Activated CD8-positive, alpha-beta memory T cell treated with anti-CD3 and anti-CD28 coated beads, Interleukin-2, amount 50 U/mL, for 48 hours (primary cell): Measurements from ENCODE around the gene GRIP1.

Experiments used
- DNase-seq: peaks from one replicate; pipeline ENCODE4 v3.0.0-alpha.2; 2020

Gene GRIP1, protein sequence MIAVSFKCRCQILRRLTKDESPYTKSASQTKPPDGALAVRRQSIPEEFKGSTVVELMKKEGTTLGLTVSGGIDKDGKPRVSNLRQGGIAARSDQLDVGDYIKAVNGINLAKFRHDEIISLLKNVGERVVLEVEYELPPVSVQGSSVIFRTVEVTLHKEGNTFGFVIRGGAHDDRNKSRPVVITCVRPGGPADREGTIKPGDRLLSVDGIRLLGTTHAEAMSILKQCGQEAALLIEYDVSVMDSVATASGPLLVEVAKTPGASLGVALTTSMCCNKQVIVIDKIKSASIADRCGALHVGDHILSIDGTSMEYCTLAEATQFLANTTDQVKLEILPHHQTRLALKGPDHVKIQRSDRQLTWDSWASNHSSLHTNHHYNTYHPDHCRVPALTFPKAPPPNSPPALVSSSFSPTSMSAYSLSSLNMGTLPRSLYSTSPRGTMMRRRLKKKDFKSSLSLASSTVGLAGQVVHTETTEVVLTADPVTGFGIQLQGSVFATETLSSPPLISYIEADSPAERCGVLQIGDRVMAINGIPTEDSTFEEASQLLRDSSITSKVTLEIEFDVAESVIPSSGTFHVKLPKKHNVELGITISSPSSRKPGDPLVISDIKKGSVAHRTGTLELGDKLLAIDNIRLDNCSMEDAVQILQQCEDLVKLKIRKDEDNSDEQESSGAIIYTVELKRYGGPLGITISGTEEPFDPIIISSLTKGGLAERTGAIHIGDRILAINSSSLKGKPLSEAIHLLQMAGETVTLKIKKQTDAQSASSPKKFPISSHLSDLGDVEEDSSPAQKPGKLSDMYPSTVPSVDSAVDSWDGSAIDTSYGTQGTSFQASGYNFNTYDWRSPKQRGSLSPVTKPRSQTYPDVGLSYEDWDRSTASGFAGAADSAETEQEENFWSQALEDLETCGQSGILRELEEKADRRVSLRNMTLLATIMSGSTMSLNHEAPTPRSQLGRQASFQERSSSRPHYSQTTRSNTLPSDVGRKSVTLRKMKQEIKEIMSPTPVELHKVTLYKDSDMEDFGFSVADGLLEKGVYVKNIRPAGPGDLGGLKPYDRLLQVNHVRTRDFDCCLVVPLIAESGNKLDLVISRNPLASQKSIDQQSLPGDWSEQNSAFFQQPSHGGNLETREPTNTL

DNA sequence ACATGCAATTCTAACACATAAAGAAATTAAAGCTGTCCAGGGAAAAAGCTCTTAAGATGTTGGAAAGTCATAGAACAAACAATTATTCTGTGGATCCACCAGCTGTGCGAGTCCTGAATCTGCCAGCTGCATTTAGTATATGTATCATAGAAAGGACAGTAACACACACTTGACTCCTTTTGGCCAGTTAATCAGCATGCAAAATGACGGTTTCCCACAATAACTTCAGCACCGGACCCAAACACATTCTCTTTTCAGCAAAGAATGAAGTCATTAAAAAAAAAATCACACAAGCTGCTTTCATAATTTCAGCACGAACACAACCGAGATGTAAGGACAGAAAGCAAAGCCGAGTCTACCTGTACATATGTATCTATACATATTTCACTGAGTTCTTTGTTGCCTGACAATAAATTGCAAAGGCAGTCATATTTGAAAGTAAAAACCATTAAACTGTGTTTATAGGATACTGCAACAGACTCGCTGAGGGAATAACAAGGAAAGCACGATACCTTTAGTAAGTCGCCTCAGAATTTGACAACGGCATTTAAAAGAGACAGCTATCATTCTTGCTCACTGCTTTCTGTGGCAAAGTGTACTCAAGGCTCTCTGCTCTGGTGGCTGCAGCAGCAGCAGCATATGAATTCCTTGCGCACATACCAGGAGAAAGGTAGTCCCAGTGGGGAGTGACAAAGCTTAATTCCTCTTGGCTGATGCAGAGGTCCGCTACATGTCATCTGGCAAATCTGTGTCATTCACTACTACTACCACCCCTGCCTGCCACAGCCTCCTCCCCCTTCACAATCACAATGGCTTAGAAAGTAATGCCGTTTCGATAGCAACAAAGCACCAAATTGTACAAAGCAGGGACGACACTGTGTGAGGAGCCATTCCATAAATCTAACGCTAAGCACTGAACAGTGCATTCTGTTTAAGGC lies at the start of gene GRIP1:
Gene GRIP1 (minus strand): TSS at position 739 of the 938 bp plus-strand sequence. CDS start 172 bp downstream, at position 567.
- DNase-seq, result no peak

DNA sequence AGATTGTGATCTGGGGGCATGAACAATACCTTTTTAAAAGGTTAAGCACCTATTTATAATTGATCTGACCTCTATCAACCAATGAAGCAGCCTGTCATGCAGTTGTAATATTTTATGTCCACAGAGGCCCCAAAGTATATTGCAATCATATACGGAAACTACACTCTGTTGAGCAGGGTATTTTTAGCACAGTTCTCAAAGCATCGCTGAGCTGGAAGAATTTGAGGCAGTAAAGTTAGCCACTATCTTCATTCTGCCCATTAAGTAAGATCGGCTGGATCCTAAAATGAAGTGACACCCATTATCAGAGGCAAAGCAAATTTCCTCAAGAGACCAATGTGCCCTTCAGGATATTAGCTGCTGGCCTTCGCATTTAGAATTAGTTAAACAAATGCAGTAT lies 47.7 kb upstream of the GRIP1 start:
- no peak for DNase-seq

DNA sequence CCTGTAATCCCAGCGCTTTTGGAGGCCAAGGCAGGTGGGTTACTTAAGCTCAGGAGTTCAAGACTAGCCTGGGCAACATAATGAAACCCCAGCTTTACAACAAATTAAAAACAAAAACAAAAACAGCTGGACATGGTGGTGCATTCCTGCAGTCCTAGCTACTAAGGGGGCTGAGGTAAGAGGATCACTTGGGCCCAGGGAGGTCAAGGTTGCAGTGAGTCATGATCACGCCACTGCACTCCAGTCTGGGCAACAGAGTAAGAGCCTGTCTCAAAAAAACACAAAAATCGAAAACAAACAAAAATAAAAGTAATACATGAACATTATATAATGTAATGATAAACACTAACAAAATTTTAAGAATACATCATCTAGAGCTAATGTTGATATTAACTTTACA lies 46.2 kb upstream of the GRIP1 start:
- DNase-seq, result no peak

- DNase-seq, result no peak
Measured at GRCh38 chr12:66724616-66725015, 45.7 kb upstream of the GRIP1 start.

DNA sequence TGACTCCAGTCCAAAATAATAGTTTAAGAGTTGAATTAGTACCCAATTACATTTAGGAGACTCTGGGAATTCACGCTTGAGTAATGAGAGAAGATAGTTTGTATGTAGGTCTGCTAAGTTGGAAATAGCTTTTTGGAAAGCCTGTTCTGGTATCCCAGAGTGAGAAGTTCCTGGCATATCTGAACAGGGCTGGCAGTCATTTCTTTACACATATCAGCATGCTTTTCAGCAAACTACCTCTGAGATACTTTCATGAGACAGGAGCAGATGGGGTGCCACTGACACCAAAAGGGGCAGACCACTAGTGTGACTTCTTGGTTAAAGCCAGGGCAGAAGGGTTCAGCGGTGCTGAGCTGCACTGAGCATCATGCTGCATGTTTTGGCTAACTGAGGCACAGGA lies 45.1 kb upstream of the GRIP1 start:
- DNase-seq, result no peak

- DNase-seq, result no peak
Measured at GRCh38 chr12:66719862-66720261, 41.0 kb upstream of the GRIP1 start.

- no peak for DNase-seq
Measured at GRCh38 chr12:66717036-66717673, 38.3 kb upstream of the GRIP1 start.

- no peak for DNase-seq
Measured at GRCh38 chr12:66716522-66716921, 37.6 kb upstream of the GRIP1 start.

GRCh38 chr12:66714709-66715108 lies 35.8 kb upstream of the GRIP1 start:
- DNase-seq, result no peak

DNA sequence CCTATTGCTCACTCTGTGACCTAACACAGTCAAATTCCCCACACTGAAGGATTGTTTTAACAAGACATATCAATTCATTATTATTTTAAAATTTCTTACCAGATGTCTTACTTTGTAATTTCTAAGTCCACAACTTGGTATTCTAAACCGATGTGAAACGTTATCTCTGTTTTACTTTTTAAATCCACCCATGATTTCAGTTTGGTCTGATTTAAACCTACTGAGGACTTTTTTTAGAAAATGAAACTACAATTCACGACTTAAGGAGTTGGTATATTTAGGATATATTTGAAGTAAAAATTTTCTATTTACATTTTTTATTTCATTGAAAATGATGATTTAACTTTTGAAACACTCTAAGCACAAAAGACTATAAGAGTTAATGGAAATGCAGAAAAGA lies 35.1 kb upstream of the GRIP1 start:
- DNase-seq, result no peak

DNA sequence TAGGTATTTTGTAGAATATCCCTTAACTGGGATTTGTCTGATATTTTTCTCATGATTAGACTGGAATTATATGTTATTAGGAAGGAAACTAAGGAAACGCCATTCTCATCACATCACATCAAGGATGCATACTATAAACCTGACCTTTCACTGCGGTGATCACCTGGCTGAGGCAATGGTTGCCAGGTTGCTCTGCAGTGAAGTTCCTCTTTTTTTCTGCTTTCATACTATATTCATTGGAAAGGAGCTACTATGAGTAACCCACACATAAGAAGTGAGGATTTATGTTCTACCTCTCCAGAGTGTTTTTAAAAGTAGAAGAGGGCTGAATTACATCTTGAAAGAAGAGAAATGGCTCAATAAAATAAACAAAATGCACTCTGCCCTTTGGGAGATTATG lies 31.0 kb upstream of the GRIP1 start:
- no peak for DNase-seq

- DNase-seq, result no peak
Measured at GRCh38 chr12:66709457-66709773, 30.5 kb upstream of the GRIP1 start.

DNA sequence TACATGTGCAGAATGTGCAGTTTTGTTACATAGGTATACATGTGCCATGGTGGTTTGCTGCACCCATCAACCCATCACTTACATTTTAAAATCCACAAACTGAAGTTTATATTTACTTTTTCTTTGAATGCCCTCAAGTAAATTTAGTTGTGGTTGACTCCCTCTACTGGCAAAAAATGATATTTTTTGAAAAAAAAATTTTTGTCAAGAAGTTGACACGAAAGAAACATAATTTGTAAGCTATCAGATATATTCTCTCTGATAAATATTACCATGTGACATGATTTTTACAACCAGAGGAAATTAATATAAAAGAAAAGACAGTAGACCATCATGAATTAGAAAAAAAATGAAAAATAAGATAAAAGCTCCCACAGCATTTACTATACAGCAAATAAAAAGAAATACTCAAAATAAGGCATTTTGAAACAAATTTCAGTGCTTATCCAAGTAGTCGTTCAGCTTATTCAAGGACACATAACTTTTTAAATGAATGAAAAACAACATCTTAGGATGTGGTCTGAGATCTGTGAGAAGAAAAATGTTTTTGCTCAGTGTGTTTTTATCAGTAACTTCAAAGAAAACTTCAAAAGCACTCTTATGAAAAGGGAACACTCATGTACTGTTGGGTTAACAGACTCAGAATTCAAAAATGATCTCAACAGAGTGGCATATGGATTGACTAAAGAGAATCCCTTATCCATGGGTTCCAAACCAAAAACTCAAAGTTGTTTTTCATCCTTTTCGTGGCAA lies 30.0 kb upstream of the GRIP1 start:
- DNase-seq, result no peak

DNA sequence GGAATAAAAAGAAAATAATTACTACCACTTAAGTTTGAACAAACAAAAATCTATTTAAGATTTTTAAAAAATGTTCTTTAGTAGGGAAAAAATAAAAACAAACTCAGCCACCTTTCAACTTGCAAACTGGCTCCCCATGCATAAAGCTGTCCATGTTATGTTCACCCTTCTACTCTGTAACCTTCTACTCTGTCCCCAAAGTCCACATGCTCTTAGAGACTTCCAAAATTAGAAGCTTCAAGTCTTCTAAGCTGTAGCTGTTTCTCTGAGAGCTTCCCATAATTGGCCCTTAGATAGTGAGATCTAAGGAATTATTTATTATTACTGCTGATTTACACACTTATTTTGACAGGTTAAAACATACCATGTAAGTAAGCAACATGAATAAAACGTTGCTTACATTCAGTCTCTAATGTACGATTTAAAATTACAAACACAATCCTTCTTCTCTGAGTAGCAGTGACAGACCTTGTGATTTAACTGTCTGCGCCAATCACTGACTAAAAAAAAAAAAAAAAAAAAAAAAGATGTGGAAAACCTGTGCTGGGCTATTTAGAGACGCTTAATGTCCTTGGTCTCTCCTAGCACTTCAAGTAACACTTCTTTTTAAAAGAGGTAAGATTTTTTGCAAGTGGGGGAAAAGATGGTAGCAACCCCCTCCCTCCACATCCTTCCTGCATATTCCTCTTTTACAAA lies 28.3 kb upstream of the GRIP1 start:
- DNase-seq, result no peak

GRCh38 chr12:66699738-66700482 lies 21.0 kb upstream of the GRIP1 start:
- DNase-seq, result no peak

DNA sequence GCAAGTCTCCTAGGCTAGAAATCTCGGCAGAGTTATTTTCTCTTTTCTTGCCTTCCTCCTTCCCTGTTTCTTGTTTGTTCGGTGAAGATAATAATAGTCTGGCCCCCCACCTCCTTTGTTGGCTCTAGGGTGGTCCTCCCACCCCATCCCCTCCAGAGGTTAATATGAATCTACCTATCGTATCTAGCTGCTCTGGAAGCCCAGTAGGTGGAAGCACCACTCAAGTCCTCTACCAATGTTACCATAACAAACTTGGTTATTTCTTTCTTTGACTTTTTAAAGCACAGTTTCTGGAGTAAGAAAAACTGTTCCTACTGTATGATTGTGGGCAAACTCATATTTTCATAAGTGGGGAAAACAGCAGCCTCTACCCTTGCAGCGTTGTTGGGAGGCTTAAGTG lies 19.7 kb upstream of the GRIP1 start:
- DNase-seq, result no peak

GRCh38 chr12:66697404-66697803 lies 18.5 kb upstream of the GRIP1 start:
- no peak for DNase-seq

DNA sequence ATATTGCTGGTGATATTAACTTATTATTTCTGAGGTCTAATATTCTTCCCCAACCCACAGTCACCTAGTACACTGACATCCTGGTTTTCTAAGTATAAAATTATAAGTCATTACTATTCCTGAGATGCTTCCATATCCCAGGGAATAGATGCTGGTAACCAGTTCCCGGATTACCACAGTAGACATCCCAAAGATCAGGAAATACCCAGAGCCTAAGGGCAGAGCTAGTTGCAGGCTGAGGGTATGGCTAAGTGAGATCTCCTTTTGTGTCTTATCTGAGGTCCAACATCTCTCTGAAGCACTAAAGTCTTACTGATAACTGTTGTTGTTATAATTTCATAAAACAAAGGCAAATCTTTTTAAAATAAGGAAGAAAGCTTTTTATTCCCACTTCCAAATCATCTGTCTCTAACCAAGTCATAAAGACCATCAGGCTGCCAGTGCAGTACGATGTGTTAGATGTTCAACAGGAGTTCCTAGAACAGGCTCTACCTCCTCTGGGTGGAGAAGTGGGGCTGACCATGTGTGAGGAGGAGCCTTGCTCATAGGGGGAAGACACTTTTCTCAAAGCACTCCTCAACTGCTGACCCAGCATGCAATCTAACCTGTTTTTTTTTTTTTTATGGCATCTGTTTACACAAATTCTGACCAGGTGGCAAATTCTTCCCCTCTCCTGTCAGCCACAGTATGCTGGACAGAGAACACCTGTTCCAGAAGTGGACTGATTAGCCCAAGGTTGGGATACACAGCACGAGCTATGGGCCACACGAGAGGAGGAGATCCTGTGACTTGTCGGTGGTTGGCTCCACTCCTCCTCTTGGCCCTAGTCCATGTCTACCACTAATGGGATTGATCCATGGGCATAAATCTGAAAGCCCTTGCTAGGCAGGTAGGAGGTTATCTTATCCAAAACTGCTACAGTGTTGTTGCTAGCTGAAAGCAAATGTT lies 16.1 kb upstream of the GRIP1 start:
- no peak for DNase-seq
